CD4-positive, alpha-beta T cell (primary cell): ENCODE data around the gene NRXN3. TPM values are rescaled to one million over a fixed set of nuclear protein-coding genes. Genes with fewer than 3 reads are reported as not detected.

Experiments used
- ATAC-seq: fragments of 200-7000 bp; cut with Tn5 transposase; one replicate; pipeline ENCODE4 v1.10.0; 2022; ENCODE audit warnings: mild to moderate bottlenecking; ENCODE audit not compliant: poor library complexity
- CTCF ChIA-PET: fragments of 350-600 bp; sonication (Branson Sonifier 250); formaldehyde crosslinking; loops from one replicate; lab custom pipeline; 2021; ENCODE audit warnings: antibody characterized with exemption, inconsistent platforms; lab: Charles Lee
- POLR2A ChIA-PET: fragments of 350-600 bp; sonication (Branson Sonifier 250); formaldehyde crosslinking; loops from one replicate; lab custom pipeline; 2021; ENCODE audit warnings: antibody characterized with exemption, inconsistent platforms; lab: Charles Lee
- DNase-seq, 14 experiments: peaks; one replicate each; pipeline ENCODE4 v3.0.0-alpha.2; 2013 to 2020; ENCODE audit warnings: mixed read lengths in 2 of 14
- H3K27ac ChIP-seq, 2 donors: one replicate each; pipeline versions ENCODE4 v1.5.1 to v1.7.0; 2013; ENCODE audit warnings: low read length in 2 of 2, low read depth in 1 of 2, mild to moderate bottlenecking in 1 of 2
- H3K27me3 ChIP-seq, 2 experiments: 1 replicate in 1 of 2; 2 replicates in 1 of 2; pipeline versions ENCODE4 v1.6.1 to v1.7.0; 2013; ENCODE audit warnings: low read length in 2 of 2, control low read depth in 1 of 2, mild to moderate bottlenecking in 1 of 2, moderate library complexity in 1 of 2; ENCODE audit not compliant: insufficient read depth in 2 of 2, control insufficient read depth in 1 of 2
- H3K36me3 ChIP-seq: one replicate; pipeline ENCODE4 v1.6.1; 2013; ENCODE audit warnings: low read length, control low read depth; ENCODE audit not compliant: insufficient read depth
- H3K4me1 ChIP-seq: one replicate; pipeline ENCODE4 v1.6.1; 2013; ENCODE audit warnings: low read length, control low read depth; ENCODE audit not compliant: insufficient read depth
- H3K4me3 ChIP-seq: one replicate; pipeline ENCODE4 v1.5.1; 2013; ENCODE audit warnings: mild to moderate bottlenecking, low read length, moderate library complexity
- H3K9me3 ChIP-seq, 2 experiments: 1 replicate in 1 of 2; 2 replicates in 1 of 2; pipeline versions ENCODE4 v1.6.1 to v1.7.0; 2013; ENCODE audit warnings: low read length in 2 of 2, mild to moderate bottlenecking in 2 of 2, control low read depth in 1 of 2, moderate library complexity in 1 of 2; ENCODE audit not compliant: control insufficient read depth in 1 of 2, insufficient read depth in 1 of 2
- H3K27ac Mint-ChIP-seq: one replicate; pipeline ENCODE4 v1.8.0; 2020; ENCODE audit warnings: mixed read lengths
- H3K27me3 Mint-ChIP-seq: one replicate; pipeline ENCODE4 v1.8.0; 2021; ENCODE audit warnings: mixed read lengths
- H3K36me3 Mint-ChIP-seq: one replicate; pipeline ENCODE4 v1.8.0; 2021; ENCODE audit warnings: low read depth, mixed read lengths
- H3K4me1 Mint-ChIP-seq: one replicate; pipeline ENCODE4 v1.8.0; 2021; ENCODE audit warnings: low read depth, mixed read lengths
- H3K4me3 Mint-ChIP-seq: one replicate; pipeline ENCODE4 v1.8.0; 2020; ENCODE audit warnings: mild to moderate bottlenecking, mixed read lengths
- H3K9me3 Mint-ChIP-seq: one replicate; pipeline ENCODE4 v1.8.0; 2020; ENCODE audit warnings: mixed read lengths
- intact Hi-C, 2 experiments: fragments of 100-400 bp; cut with DNase I in 1 of 2; cut with micrococcal nuclease in 1 of 2; formaldehyde crosslinking; loops; one replicate each; pipeline versions ENCODE4 v1.15.1 to v1.9.0; 2023 to 2025; cut with DNase I, micrococcal nuclease
- total RNA-seq, 174 experiments: library from RNA in 2 of 174; stranded (reverse) in 2 of 174; gene quantifications; one replicate each; pipeline ENCODE4 v1.2.3 and lab custom pipeline; 2021 to 2026
- TF ChIP-seq, protein P1 (sequence below): fragments of 200-600 bp; IDR thresholded peaks from one replicate; pipeline ENCODE4 v1.8.0; 2022; ENCODE audit warnings: antibody characterized with exemption, mild to moderate bottlenecking

The NRXN3 gene
- total RNA-seq, 2 experiments from 2014 or later = not detected

DNA sequence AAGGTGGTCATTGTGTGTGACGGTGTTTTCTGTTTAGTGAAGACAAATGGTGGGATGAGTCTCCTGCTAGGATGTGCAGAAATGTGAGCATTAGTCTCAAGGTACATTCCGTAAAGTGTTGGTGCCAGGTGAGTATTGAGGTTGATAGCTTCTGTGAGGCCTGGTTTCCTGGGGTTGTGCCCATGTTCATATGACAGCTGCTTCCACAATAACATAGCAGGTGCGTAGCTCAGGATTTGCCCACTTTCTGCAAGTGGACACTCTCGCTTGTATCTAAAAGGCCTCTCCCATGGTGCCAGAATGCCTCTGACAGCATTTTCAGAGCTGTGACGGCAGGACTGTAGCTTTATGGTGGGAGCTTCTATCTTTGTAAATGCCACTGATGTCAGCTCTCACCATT, 1209.1 kb downstream of the NRXN3 start:
- intact Hi-C loops = no loop called here
- H3K27me3 Mint-ChIP-seq = no peaks in the 10 kb centered on the region
- no peak for DNase-seq
- no peaks in the 10 kb centered on the region for H3K36me3 ChIP-seq
- H3K9me3 ChIP-seq = no peaks in the 10 kb centered on the region
- H3K9me3 Mint-ChIP-seq = peaks cover 4% of the 10 kb centered on the region
- CTCF ChIA-PET = no interaction called here
- H3K36me3 Mint-ChIP-seq = no peaks in the 10 kb centered on the region
- no peak overlapping the region for H3K27ac Mint-ChIP-seq
- H3K4me1 ChIP-seq = no peaks in the 10 kb centered on the region
- no peak for ATAC-seq
- H3K27ac ChIP-seq = no peak overlapping the region
- POLR2A ChIA-PET = no interaction called here
- no peaks in the 10 kb centered on the region for H3K27me3 ChIP-seq
- H3K4me1 Mint-ChIP-seq = no peaks in the 10 kb centered on the region
- no peak overlapping the region for H3K4me3 ChIP-seq
- H3K4me3 Mint-ChIP-seq = no peak overlapping the region
- TF ChIP-seq, protein P1, sequence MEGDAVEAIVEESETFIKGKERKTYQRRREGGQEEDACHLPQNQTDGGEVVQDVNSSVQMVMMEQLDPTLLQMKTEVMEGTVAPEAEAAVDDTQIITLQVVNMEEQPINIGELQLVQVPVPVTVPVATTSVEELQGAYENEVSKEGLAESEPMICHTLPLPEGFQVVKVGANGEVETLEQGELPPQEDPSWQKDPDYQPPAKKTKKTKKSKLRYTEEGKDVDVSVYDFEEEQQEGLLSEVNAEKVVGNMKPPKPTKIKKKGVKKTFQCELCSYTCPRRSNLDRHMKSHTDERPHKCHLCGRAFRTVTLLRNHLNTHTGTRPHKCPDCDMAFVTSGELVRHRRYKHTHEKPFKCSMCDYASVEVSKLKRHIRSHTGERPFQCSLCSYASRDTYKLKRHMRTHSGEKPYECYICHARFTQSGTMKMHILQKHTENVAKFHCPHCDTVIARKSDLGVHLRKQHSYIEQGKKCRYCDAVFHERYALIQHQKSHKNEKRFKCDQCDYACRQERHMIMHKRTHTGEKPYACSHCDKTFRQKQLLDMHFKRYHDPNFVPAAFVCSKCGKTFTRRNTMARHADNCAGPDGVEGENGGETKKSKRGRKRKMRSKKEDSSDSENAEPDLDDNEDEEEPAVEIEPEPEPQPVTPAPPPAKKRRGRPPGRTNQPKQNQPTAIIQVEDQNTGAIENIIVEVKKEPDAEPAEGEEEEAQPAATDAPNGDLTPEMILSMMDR = no peak

DNA sequence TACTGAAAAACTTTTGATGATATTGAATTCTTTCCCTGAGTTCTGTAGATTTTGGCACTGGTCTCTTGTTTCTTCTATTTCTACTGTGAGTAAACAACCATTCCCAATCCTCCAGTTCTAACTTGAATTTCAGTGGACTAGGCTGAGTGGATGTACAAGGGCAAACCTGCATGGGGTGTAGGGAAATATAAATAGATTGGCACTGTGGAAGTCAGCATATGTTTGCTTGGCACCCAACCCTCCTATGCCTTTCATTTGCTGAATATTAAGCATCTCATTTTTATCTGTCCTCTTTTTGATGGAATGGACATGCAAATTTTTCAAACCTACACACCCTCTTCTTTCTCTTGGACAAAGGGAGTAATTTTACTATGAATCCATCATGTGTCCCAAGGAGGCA, 1212.9 kb downstream of the NRXN3 start:
- Mint-ChIP-seq H3K4me1 (no peaks in the 10 kb centered on the region), H3K9me3 (peaks cover 4% of the 10 kb centered on the region), H3K27ac (no peak overlapping the region), H3K36me3 (no peaks in the 10 kb centered on the region), H3K4me3 (no peak overlapping the region), H3K27me3 (no peaks in the 10 kb centered on the region)
- ChIA-PET CTCF (no interaction called here), POLR2A (no interaction called here)
- DNase-seq (no peak), ATAC-seq (no peak)
- Histone ChIP-seq H3K9me3 (no peaks in the 10 kb centered on the region), H3K27ac (no peak overlapping the region), H3K36me3 (no peaks in the 10 kb centered on the region), H3K27me3 (no peaks in the 10 kb centered on the region), H3K4me1 (no peaks in the 10 kb centered on the region), H3K4me3 (no peak overlapping the region)
- intact Hi-C loops = no loop called here
- TF ChIP-seq, protein P1 = no peak

DNA sequence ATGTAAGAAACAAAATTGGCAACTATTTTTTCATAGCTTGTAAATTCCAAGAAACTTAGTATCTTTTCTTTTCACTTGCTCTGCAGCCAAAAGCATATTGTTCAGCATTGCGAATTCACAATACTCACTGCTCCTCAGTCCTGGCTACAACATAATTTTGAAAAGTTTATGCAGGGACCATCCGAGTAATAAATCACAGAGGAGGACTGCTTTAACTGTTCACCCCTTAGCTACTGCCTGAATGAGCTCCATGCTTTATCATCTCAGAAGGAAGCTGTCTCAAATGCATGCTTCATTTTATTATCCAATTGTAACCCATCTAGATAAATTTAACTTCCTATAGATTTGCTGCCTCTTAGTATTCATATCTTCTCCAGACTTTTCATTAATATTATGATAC, 1213.3 kb downstream of the NRXN3 start:
- Mint-ChIP-seq H3K27me3 (no peaks in the 10 kb centered on the region), H3K36me3 (no peaks in the 10 kb centered on the region), H3K4me1 (no peaks in the 10 kb centered on the region), H3K27ac (no peak overlapping the region), H3K4me3 (no peak overlapping the region), H3K9me3 (peaks cover 6% of the 10 kb centered on the region)
- ChIA-PET POLR2A (no interaction called here), CTCF (no interaction called here)
- H3K9me3 ChIP-seq = no peaks in the 10 kb centered on the region
- TF ChIP-seq, protein P1 = no peak
- no peaks in the 10 kb centered on the region for H3K4me1 ChIP-seq
- no peak overlapping the region for H3K27ac ChIP-seq
- ATAC-seq = no peak
- H3K36me3 ChIP-seq = no peaks in the 10 kb centered on the region
- DNase-seq = no peak
- intact Hi-C loops = no loop called here
- no peaks in the 10 kb centered on the region for H3K27me3 ChIP-seq
- H3K4me3 ChIP-seq = no peak overlapping the region
